ENCODE results near the gene MACROD1.

DNA sequence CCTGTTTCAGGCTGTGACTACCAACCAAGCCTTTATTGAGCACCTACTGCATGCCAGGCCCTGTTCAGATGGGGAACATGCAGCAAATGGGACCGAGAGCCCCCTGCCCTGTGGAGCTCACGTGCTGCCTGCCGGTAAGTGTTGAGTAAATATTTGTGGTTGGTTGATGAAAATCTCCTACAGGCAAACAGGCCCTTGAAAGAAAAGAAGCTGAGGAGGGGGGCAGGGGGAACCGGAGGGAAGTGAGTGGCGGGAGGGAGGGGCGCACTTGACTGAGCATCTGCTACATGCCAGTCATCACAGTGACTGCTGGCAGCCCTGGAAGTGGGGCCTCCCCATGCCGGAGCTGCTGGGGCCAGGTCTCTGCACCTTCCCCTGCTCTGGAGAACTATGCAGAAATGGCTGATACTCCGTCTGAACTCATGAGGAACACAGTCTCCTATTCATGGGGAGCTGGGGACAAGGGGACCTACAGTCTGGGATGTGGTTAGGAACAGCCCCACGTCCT is 34.2 kb downstream of the MACROD1 start:
- TF ChIP-seq, protein P1, sequence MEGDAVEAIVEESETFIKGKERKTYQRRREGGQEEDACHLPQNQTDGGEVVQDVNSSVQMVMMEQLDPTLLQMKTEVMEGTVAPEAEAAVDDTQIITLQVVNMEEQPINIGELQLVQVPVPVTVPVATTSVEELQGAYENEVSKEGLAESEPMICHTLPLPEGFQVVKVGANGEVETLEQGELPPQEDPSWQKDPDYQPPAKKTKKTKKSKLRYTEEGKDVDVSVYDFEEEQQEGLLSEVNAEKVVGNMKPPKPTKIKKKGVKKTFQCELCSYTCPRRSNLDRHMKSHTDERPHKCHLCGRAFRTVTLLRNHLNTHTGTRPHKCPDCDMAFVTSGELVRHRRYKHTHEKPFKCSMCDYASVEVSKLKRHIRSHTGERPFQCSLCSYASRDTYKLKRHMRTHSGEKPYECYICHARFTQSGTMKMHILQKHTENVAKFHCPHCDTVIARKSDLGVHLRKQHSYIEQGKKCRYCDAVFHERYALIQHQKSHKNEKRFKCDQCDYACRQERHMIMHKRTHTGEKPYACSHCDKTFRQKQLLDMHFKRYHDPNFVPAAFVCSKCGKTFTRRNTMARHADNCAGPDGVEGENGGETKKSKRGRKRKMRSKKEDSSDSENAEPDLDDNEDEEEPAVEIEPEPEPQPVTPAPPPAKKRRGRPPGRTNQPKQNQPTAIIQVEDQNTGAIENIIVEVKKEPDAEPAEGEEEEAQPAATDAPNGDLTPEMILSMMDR (IDR thresholded peaks at IDR 0.05) = no peak
- TF ChIP-seq POLR2A (IDR thresholded peaks at IDR 0.05) (no peak), EP300 (IDR thresholded peaks at IDR 0.05) (no peak)
